GM10248 (cell line): Measurements from ENCODE around the gene HEPACAM2.

Experiments
- CTCF ChIA-PET: fragments of 300-600 bp; sonication (Branson Sonifier 250); formaldehyde crosslinking; extraction: SDS; loops from one replicate; lab custom pipeline; 2021; ENCODE audit warnings: antibody characterized with exemption; lab: Yijun Ruan, JAX
- POLR2A ChIA-PET: fragments of 350-650 bp; sonication (Branson Sonifier 250); formaldehyde crosslinking; extraction: SDS; loops from one replicate; lab custom pipeline; 2020; ENCODE audit warnings: antibody characterized with exemption; lab: Yijun Ruan, JAX
- DNase-seq: peaks from one replicate; pipeline ENCODE4 v3.0.0; 2012; ENCODE audit errors: extremely low spot score
- CTCF ChIP-seq: IDR thresholded peaks from 2 replicates; pipeline ENCODE4 v1.5.1; 2012; ENCODE audit warnings: mild to moderate bottlenecking, low read depth; ENCODE audit errors: extremely low read depth, missing control alignments, control extremely low read depth

The HEPACAM2 gene

DNA sequence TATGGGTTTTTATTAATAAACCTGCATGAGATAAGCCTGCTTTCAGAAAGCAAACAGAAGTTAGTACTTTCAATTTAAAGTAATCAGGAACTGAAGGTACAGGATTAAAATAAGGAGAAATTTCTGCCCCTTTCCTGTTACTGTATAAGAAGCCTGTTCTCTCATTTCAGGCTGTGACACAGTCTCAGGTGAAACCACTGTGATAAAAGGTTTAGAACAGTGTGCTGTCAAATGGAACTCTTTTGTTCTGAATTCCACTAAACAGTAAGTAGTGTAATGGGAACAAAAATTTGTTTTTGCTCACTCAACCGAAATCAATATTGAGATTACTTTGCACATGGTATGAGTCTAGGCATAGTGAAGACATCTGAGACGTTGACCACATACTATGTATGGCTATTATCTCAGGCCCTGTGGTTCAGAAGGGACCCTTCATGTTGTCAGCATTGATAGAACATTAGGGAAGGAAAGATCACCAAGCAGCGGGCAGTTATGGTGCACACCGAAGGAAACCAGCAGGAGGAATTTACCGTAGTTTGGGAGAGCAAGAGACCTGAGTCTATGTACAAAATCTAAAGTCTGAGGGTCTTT is 14.9 kb downstream of the HEPACAM2 start:
- POLR2A ChIA-PET = no interaction called here
- TF ChIP-seq CTCF = no peak
- DNase-seq = no peak
- CTCF ChIA-PET = no interaction called here

- ChIA-PET POLR2A (no interaction called here), CTCF (interaction anchor here (0.9 to 1.0 kb wide), 3 partner anchors 12 to 30 kb away, joined by 3 read pairs; no protein-coding TSS in a partner anchor)
- no peak for DNase-seq
- TF ChIP-seq CTCF = no peak
Measured at GRCh38 chr7:93205046-93205445, 21.2 kb downstream of the HEPACAM2 start.

DNA sequence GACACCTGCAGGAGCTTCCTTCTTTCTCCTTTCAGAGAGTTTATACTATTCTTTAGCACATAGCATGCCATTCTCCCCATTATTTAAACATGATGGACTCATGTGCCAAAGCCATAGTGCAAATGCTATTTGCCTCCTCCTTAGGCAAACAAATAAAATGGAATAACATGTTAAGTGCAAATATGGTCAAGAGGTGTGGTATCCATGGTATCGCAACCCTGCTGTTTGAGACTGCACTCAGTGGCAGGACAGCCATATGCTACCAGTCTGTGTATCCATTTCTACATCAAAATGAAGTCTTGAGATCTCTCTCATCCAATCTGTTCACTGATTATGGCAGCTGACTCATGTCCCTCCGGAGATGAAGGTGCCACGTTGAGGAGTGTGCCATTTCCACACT is 22.8 kb downstream of the HEPACAM2 start:
- CTCF ChIA-PET = interaction anchor here (0.9 kb wide), 1 partner anchor 10 kb away, joined by 3 read pairs; no protein-coding TSS in a partner anchor
- no peak for DNase-seq
- TF ChIP-seq CTCF = no peak
- POLR2A ChIA-PET = no interaction called here

GRCh38 chr7:93202594-93203250 is 23.5 kb downstream of the HEPACAM2 start:
- DNase-seq = no peak
- ChIA-PET POLR2A (no interaction called here), CTCF (interaction anchor here (0.9 to 1.0 kb wide), 2 partner anchors 9 to 57 kb away, joined by 3 read pairs; no protein-coding TSS in a partner anchor)
- TF ChIP-seq CTCF = no peak

DNA sequence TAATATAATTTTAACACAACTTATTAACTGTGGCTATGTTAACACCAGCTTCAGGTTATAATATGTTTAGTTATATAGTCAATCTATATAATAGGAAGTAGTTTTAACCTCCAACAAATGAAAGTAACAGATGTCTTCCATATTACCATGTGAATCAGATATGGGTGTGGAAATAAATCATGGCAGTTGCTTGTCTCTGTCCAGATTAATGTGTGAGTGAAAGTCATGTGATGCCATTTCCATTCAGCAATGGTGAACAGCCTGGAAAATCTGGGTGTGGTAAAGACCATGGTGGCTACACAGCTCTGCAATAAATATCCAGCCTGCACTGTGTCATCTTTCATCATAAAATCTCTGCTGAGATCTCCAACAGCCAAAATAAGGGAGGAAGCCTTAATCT is 27.8 kb downstream of the HEPACAM2 start:
- no peak for DNase-seq
- ChIA-PET CTCF (no interaction called here), POLR2A (no interaction called here)
- no peak for TF ChIP-seq CTCF

- POLR2A ChIA-PET = no interaction called here
- DNase-seq = no peak
- no peak for TF ChIP-seq CTCF
- CTCF ChIA-PET = interaction anchor here (1.9 kb wide), 1 partner anchor 32 kb away, joined by 5 read pairs; no protein-coding TSS in a partner anchor
Measured at GRCh38 chr7:93196336-93196735, 29.9 kb downstream of the HEPACAM2 start.
